ENCODE results near the gene OSBPL1A.

- TF ChIP-seq POLR2A (IDR thresholded peaks at IDR 0.05; ENCODE audit: low read length) (no peak), GATA1 (IDR thresholded peaks at IDR 0.05; ENCODE audit: low read depth, low read length) (no peak)
Observed at GRCh38 chr18:24398540-24398939, 916 bp upstream of the OSBPL1A start.
